Sigmoid colon (tissue), 4 donors: ENCODE measurements around the gene MRTFA.

ENCODE experiments used
- EP300 ChIP-seq, 4 donors: sonication (generic); formaldehyde crosslinking; IDR thresholded peaks; one replicate each; pipeline ENCODE4 v1.6.1; 2017; ENCODE audit warnings: antibody characterized with exemption in 4 of 4
- POLR2A ChIP-seq, 2 donors: fragments of 450-650 bp; IDR thresholded peaks; one replicate each; pipeline ENCODE4 v1.6.1; 2016; ENCODE audit warnings: antibody characterized with exemption in 2 of 2, mild to moderate bottlenecking in 2 of 2, moderate library complexity in 2 of 2
- TF ChIP-seq, protein P1 (sequence below), 4 experiments: fragments of 450-650 bp in 3 of 4; fragments of 200-600 bp in 1 of 4; IDR thresholded peaks; one replicate each; pipeline ENCODE4 v1.5.1; 2016 to 2019; ENCODE audit warnings: antibody characterized with exemption in 4 of 4, mild to moderate bottlenecking in 3 of 4, moderate library complexity in 2 of 4

DNA sequence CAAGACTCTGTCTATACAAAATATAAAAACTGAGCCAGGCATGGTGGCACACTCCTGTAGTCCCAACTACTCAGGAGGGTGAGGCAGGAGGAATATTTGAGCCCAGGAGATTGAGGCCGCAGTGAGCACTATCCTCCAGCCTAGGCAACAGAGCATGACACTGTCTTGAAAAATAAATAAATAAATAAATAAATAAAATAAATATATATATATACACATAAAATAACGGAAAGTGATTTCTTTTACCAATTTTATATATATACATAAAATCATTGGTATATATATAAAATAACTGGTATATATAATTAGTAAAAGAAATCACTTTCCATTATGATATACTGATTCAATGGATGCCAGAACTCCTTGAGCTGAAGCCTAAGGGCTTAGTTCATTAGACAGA is 91.8 kb downstream of the MRTFA start:
- TF ChIP-seq POLR2A (IDR thresholded peaks at IDR 0.05) (no peak), EP300 (IDR thresholded peaks at IDR 0.05) (no peak)
- TF ChIP-seq, protein P1, sequence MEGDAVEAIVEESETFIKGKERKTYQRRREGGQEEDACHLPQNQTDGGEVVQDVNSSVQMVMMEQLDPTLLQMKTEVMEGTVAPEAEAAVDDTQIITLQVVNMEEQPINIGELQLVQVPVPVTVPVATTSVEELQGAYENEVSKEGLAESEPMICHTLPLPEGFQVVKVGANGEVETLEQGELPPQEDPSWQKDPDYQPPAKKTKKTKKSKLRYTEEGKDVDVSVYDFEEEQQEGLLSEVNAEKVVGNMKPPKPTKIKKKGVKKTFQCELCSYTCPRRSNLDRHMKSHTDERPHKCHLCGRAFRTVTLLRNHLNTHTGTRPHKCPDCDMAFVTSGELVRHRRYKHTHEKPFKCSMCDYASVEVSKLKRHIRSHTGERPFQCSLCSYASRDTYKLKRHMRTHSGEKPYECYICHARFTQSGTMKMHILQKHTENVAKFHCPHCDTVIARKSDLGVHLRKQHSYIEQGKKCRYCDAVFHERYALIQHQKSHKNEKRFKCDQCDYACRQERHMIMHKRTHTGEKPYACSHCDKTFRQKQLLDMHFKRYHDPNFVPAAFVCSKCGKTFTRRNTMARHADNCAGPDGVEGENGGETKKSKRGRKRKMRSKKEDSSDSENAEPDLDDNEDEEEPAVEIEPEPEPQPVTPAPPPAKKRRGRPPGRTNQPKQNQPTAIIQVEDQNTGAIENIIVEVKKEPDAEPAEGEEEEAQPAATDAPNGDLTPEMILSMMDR (IDR thresholded peaks at IDR 0.05): no peak
